Panc1 (cell line): ENCODE data around the gene YY1AP1.

Experiments used
- POLR2AphosphoS5 ChIP-seq: IDR thresholded peaks from 2 replicates; pipeline ENCODE4 v1.6.1; 2012; ENCODE audit warnings: mild to moderate bottlenecking, low read depth, low read length, moderate library complexity
- SIN3A ChIP-seq: IDR thresholded peaks from 2 replicates; pipeline ENCODE4 v1.6.1; 2012; ENCODE audit warnings: low read depth, mild to moderate bottlenecking, low read length, moderate library complexity, borderline replicate concordance; ENCODE audit not compliant: insufficient read depth
- TF ChIP-seq, protein P1 (sequence below): fragments of 450-650 bp; IDR thresholded peaks from 2 replicates; pipeline ENCODE4 v1.5.1; 2017; ENCODE audit warnings: mild to moderate bottlenecking

DNA sequence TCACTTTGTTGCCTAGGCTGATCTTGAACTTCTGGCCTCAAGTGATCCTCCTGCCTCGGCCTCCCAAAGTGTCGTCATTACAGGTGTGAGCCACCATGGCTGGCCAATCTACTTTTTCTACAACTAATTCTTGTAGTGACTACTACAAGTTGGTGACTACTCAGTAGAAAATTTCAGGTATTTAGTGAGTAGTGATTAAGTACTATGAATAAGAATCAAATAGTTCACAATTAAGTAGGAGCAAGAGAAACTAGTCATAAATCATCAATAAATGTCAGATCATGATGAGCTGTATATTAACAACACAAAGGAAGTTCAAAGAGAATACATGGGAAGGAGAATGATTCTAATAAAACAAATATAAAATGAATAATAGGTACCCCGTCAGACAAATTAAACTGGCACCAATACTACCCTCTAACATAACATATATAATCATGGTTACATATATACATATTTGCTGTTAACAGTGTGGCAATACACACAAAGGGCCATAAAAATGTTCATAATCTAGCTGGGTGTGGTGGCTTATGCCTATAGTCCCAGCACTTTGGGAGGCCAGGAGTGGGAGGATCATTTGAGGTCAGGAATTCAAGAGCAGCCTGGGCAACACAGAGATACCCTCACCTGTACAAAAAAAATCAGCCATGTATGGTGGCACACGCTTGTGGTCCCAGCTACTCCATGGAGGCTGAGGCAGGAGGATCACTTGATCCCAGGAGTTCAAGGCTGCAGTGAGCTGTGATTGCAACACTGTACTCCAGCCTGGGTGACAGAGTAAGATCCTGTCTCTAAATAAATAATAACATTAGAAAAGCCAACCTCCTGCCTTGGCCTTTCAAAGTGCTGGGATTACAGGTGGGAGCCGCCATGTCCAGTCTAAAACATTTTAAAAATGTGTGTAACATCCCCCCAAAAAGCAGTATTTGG lies 19.1 kb downstream of the YY1AP1 start:
- no peak for TF ChIP-seq SIN3A
- no peak for TF ChIP-seq POLR2AphosphoS5
- TF ChIP-seq, protein P1, sequence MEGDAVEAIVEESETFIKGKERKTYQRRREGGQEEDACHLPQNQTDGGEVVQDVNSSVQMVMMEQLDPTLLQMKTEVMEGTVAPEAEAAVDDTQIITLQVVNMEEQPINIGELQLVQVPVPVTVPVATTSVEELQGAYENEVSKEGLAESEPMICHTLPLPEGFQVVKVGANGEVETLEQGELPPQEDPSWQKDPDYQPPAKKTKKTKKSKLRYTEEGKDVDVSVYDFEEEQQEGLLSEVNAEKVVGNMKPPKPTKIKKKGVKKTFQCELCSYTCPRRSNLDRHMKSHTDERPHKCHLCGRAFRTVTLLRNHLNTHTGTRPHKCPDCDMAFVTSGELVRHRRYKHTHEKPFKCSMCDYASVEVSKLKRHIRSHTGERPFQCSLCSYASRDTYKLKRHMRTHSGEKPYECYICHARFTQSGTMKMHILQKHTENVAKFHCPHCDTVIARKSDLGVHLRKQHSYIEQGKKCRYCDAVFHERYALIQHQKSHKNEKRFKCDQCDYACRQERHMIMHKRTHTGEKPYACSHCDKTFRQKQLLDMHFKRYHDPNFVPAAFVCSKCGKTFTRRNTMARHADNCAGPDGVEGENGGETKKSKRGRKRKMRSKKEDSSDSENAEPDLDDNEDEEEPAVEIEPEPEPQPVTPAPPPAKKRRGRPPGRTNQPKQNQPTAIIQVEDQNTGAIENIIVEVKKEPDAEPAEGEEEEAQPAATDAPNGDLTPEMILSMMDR, result no peak
